ENCODE measurements around the gene ACTR6. TPM values are rescaled to one million over a fixed set of nuclear protein-coding genes. Genes with fewer than 3 reads are reported as not detected.

Gene ACTR6
- total and polyA plus RNA-seq, 10 of the 15 experiments (the other 5 are each of a cell fraction or from before 2014, with no cell fraction given): 17.4 to 62.4 (median 40.5) TPM

- no peak for TF ChIP-seq BCL3 (IDR thresholded peaks at IDR 0.05; ENCODE audit: borderline replicate concordance, insufficient read depth, low read depth, low read length, poor library complexity, severe bottlenecking)
- no peak for TF ChIP-seq ZNF384 (IDR thresholded peaks at IDR 0.05; ENCODE audit: borderline replicate concordance, low read depth, low read length)
Measured at GRCh38 chr12:100243137-100243536, 42.5 kb downstream of the ACTR6 start (continued).

- POLR2A ChIA-PET: no interaction called here
- Histone ChIP-seq H3K79me2 (ENCODE audit: control insufficient read depth, insufficient read depth, low read length) (no peaks in the 10 kb centered on the region), H3K27ac (ENCODE audit: control insufficient read depth, insufficient read depth) (no peak overlapping the region), H4K20me1 (ENCODE audit: control insufficient read depth, insufficient read depth) (no peaks in the 10 kb centered on the region), H3K4me2 (ENCODE audit: control insufficient read depth, insufficient read depth) (no peak overlapping the region), H2AFZ (ENCODE audit: control insufficient read depth, low read depth, low read length) (no peak overlapping the region), H3K4me3 (no peak overlapping the region), H3K4me1 (ENCODE audit: control insufficient read depth, insufficient read depth, low read length) (no peaks in the 10 kb centered on the region), H3K36me3 (ENCODE audit: control insufficient read depth in 2 of 2, insufficient read depth in 2 of 2, low read length in 1 of 2) (no peaks in the 10 kb centered on the region), H3K27me3 (replicated peaks in 1 of 2; ENCODE audit: control insufficient read depth in 2 of 2, insufficient read depth in 2 of 2, low read length in 1 of 2) (no peaks in the 10 kb centered on the region), H3K9ac (ENCODE audit: control insufficient read depth, insufficient read depth, low read length) (no peak overlapping the region), H3K9me3 (replicated peaks; ENCODE audit: control insufficient read depth, insufficient read depth, low read length) (no peaks in the 10 kb centered on the region)
- in situ Hi-C loops (cut with MboI): no loop called here
- FAIRE-seq (no peak), DNase-seq (ENCODE audit: low read depth, low spot score) (no peak), ATAC-seq (no peak)
- TF ChIP-seq YBX1 (IDR thresholded peaks at IDR 0.05): no peak
- no peak for TF ChIP-seq ZNF274 (IDR thresholded peaks at IDR 0.05; ENCODE audit: insufficient read depth, insufficient read length)
- TF ChIP-seq ZBTB4 (CRISPR knock-in tag; IDR thresholded peaks at IDR 0.05): no peak
- TF ChIP-seq SPI1 (IDR thresholded peaks at IDR 0.05; ENCODE audit: borderline replicate concordance, insufficient read depth, low read depth, low read length): no peak
- TF ChIP-seq TARDBP (IDR thresholded peaks at IDR 0.05; ENCODE audit: borderline replicate concordance): no peak
- BruUV-seq (replicated peaks): no TSS peak
- CTCF ChIA-PET: interaction anchor here (0.9 kb wide), 1 partner anchor 13 kb away, joined by 4 read pairs; no protein-coding TSS in a partner anchor
- SMC1A ChIA-PET (ENCODE audit: uncharacterized antibody, unreplicated experiment): interaction anchor here (1.5 kb wide), 1 partner anchor 157 kb away, joined by 3 read pairs; no protein-coding TSS in a partner anchor
- 96% methylated on average over 4 of the region's 4 CpGs for WGBS (ENCODE audit: insufficient coverage, insufficient replicate concordance, low lambda C conversion rate, missing lambda C conversion rate)
- intact Hi-C loops (cut with micrococcal nuclease; ENCODE audit: unreplicated experiment): no loop called here
- RAD21 ChIA-PET (ENCODE audit: unreplicated experiment): no interaction called here
Measured at GRCh38 chr12:100247765-100248164, 47.1 kb downstream of the ACTR6 start.

Measured in GM12878 (cell line).